ENCODE data around the gene APBB1IP. TPM values are rescaled to one million over a fixed set of nuclear protein-coding genes. Genes with fewer than 3 reads are reported as not detected.
"Not testable (repeated sequence)": the region's sequence is repeated elsewhere in the genome, so short reads cannot be mapped to it uniquely, and the experiment has no call there.

APBB1IP gene
- total RNA-seq, 2 donors from 2014 or later, result 8.4 to 9.2 TPM

DNA sequence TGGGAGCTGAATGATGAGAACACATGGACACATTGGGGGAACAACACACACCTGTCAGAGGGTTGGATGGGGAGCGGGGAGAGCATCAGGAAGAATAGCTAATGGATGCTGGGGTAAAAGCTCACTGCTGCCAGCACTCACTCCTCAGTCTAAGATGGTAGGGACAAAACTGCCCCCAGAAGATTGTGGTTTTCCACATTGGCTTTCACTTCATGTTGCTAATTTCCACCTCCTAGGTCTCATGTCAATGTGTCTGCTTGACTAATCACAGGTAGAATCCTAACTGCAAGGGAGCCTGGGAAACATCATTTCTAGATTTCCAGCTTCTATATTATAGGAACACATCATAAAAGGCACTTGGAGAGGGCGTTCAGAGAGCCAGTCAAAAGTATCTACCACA is 22.6 kb downstream of the APBB1IP start:
- no peaks in the 10 kb centered on the region for H3K9me3 ChIP-seq
- ATAC-seq (ENCODE audit: insufficient number of reproducible peaks, low FRiP score, low read depth) (no peak), DNase-seq (ENCODE audit: low spot score) (no peak)
- no peak for TF ChIP-seq CTCF (IDR thresholded peaks at IDR 0.05)
- H3K27me3 ChIP-seq (replicated peaks; ENCODE audit: insufficient read depth), result no peaks in the 10 kb centered on the region
- H3K36me3 ChIP-seq, result no peaks in the 10 kb centered on the region
- H3K4me3 ChIP-seq, result no peak overlapping the region
- H3K27ac ChIP-seq, result no peak overlapping the region
- H3K4me1 ChIP-seq (ENCODE audit: control insufficient read depth in 1 of 2, low read depth in 2 of 2), result no peaks in the 10 kb centered on the region

DNA sequence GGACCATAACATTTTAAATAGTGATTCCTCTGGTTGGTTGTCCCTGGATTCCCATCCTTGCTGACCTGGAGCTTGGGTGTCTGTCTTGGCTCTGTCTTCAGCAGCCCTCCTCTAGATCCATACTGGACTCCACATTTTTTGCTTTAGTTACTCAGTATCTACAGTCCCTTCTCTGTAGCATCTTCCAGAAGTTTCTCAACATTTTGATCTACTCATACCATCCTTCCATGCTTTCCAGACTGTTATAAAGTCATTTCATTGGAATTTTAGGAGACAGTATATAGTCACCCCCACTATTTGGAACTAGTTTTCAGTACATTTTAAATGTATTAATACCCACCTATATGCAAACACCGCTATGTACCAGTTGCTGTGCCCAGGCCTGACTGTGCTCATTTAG is 25.8 kb downstream of the APBB1IP start:
- no peak for TF ChIP-seq CTCF (IDR thresholded peaks at IDR 0.05)
- no peaks in the 10 kb centered on the region for H3K27me3 ChIP-seq (replicated peaks; ENCODE audit: insufficient read depth)
- no peaks in the 10 kb centered on the region for H3K9me3 ChIP-seq
- DNase-seq (ENCODE audit: low spot score) (no peak), ATAC-seq (ENCODE audit: insufficient number of reproducible peaks, low FRiP score, low read depth) (no peak)
- H3K4me3 ChIP-seq, result no peak overlapping the region
- no peaks in the 10 kb centered on the region for H3K36me3 ChIP-seq
- H3K4me1 ChIP-seq (ENCODE audit: control insufficient read depth in 1 of 2, low read depth in 2 of 2), result no peaks in the 10 kb centered on the region
- H3K27ac ChIP-seq, result no peak overlapping the region

DNA sequence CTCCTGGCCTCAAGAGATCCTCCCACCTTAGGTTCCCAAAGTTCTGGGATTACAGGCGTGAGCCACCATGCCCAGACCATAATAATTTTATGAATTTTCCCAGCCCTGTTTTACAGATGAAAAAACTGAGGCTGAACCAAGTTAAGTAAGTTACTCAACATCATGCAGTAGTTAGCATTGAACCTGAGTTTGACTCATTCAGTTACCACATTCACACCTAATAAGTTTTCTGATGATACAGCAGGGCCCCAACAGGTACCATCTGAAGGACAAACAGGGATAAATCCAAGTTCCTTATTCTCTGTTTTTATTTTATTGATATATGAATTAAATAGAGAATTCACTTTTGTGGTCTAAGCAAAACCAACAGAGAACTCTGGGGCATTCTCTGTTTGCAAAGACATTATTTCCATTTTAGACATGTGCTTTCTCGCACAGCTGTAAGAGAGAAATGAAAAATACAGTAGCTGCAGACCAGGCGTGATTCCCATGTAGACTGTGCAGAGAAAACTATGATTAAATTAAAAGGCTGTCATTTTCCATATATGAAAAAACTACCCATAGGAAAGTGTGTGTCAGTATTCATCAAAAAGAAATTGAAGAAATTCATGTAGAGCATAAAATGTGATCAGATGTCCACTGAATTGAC is 26.6 kb downstream of the APBB1IP start:
- ATAC-seq (ENCODE audit: insufficient number of reproducible peaks, low FRiP score, low read depth) (no peak), DNase-seq (ENCODE audit: low spot score) (no peak)
- Histone ChIP-seq H3K27me3 (replicated peaks; ENCODE audit: insufficient read depth) (no peaks in the 10 kb centered on the region), H3K4me1 (ENCODE audit: control insufficient read depth in 1 of 2, low read depth in 2 of 2) (no peaks in the 10 kb centered on the region), H3K4me3 (no peak overlapping the region), H3K9me3 (no peaks in the 10 kb centered on the region), H3K36me3 (no peaks in the 10 kb centered on the region), H3K27ac (no peak overlapping the region)
- TF ChIP-seq CTCF (IDR thresholded peaks at IDR 0.05), result no peak

GRCh38 chr10:26466531-26466930 is 28.4 kb downstream of the APBB1IP start:
- not testable (repeated sequence) for ATAC-seq (ENCODE audit: insufficient number of reproducible peaks, low FRiP score, low read depth); H3K27ac ChIP-seq; DNase-seq (ENCODE audit: low spot score)

DNA sequence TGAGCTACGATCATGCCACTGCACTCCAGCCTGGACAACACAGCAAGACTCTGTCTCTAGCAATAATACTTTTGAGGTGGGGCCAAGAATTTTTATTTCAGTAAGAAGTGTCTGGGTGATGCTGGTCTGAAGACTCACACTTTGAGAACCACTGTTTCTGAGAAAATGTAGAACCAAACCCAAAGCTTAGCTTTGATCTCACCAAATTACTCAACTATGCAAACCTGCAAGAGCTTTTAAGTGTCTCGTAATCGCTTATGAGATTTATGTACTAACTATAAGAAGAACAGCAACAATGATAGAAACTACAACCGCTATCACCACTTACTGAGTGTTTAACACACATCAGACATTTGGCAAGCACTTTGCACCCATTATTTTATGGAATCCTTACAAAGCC is 29.5 kb downstream of the APBB1IP start:
- no peaks in the 10 kb centered on the region for H3K9me3 ChIP-seq
- H3K27ac ChIP-seq, result no peak overlapping the region
- no peaks in the 10 kb centered on the region for H3K4me1 ChIP-seq (ENCODE audit: control insufficient read depth in 1 of 2, low read depth in 2 of 2)
- H3K4me3 ChIP-seq, result no peak overlapping the region
- TF ChIP-seq CTCF (IDR thresholded peaks at IDR 0.05), result no peak
- no peak for DNase-seq (ENCODE audit: low spot score)
- no peaks in the 10 kb centered on the region for H3K36me3 ChIP-seq
- no peaks in the 10 kb centered on the region for H3K27me3 ChIP-seq (replicated peaks; ENCODE audit: insufficient read depth)
- no peak for ATAC-seq (ENCODE audit: insufficient number of reproducible peaks, low FRiP score, low read depth)

More at GRCh38 chr10:26466531-26466930, 28.4 kb downstream of the APBB1IP start:
- not testable (repeated sequence) for H3K27me3 ChIP-seq (replicated peaks; ENCODE audit: insufficient read depth); H3K9me3 ChIP-seq; H3K4me1 ChIP-seq (ENCODE audit: control insufficient read depth in 1 of 2, low read depth in 2 of 2); H3K36me3 ChIP-seq; H3K4me3 ChIP-seq

- ATAC-seq (ENCODE audit: insufficient number of reproducible peaks, low FRiP score, low read depth) (no peak), DNase-seq (ENCODE audit: low spot score) (no peak)
- Histone ChIP-seq H3K4me1 (ENCODE audit: control insufficient read depth in 1 of 2, low read depth in 2 of 2) (no peaks in the 10 kb centered on the region), H3K27ac (no peak overlapping the region), H3K27me3 (replicated peaks; ENCODE audit: insufficient read depth) (no peaks in the 10 kb centered on the region), H3K36me3 (no peaks in the 10 kb centered on the region), H3K9me3 (no peaks in the 10 kb centered on the region), H3K4me3 (no peak overlapping the region)
- no peak for TF ChIP-seq CTCF (IDR thresholded peaks at IDR 0.05)
Measured at GRCh38 chr10:26468291-26468690, 30.1 kb downstream of the APBB1IP start.
